Measurements from ENCODE around the gene CLEC4C.
"Not testable (repeated sequence)": the region's sequence is repeated elsewhere in the genome, so short reads cannot be mapped to it uniquely, and the experiment has no call there.

CLEC4C gene, protein sequence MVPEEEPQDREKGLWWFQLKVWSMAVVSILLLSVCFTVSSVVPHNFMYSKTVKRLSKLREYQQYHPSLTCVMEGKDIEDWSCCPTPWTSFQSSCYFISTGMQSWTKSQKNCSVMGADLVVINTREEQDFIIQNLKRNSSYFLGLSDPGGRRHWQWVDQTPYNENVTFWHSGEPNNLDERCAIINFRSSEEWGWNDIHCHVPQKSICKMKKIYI

DNA sequence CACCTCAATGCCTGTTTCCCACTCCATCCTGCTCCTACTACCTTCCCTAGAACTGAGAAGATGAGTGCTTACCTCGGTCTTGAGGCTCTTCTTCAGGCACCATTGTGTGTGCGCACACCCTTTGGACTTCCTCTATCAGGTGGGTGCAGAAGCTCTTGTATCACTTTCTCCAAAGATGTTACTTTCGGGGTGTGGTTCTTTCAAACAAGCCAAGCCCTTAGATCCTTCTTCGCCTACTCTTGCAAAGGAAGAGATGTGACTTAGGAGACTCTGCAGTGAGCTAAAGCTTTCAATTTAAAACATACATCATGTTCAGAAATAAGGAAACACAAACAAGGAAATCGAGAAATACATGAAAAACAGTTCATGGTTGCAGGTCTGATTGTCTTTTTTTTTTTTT is at the start of gene CLEC4C:
Gene CLEC4C, minus strand, starts transcription at position 130 of the 400 bp plus-strand sequence. Its CDS starts 27 bp downstream, at position 103.
- no peaks in the 10 kb centered on the region for H3K36me3 ChIP-seq (ENCODE audit: insufficient read depth)
- H3K27ac ChIP-seq: no peak within 1 kb of the TSS
- H3K4me2 ChIP-seq: no peak within 1 kb of the TSS
- TF ChIP-seq, protein P1, sequence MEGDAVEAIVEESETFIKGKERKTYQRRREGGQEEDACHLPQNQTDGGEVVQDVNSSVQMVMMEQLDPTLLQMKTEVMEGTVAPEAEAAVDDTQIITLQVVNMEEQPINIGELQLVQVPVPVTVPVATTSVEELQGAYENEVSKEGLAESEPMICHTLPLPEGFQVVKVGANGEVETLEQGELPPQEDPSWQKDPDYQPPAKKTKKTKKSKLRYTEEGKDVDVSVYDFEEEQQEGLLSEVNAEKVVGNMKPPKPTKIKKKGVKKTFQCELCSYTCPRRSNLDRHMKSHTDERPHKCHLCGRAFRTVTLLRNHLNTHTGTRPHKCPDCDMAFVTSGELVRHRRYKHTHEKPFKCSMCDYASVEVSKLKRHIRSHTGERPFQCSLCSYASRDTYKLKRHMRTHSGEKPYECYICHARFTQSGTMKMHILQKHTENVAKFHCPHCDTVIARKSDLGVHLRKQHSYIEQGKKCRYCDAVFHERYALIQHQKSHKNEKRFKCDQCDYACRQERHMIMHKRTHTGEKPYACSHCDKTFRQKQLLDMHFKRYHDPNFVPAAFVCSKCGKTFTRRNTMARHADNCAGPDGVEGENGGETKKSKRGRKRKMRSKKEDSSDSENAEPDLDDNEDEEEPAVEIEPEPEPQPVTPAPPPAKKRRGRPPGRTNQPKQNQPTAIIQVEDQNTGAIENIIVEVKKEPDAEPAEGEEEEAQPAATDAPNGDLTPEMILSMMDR (conservative IDR thresholded peaks at IDR 0.05; ENCODE audit: low read depth, low read length): no peak
- H3K27me3 ChIP-seq (ENCODE audit: insufficient read depth, low read depth): no peaks in the 10 kb centered on the region
- H4K20me1 ChIP-seq (ENCODE audit: insufficient read depth): no peaks in the 10 kb centered on the region
- no peak within 1 kb of the TSS for H3K9ac ChIP-seq
- no peak within 1 kb of the TSS for H2AFZ ChIP-seq (ENCODE audit: low read depth)
- H3K4me1 ChIP-seq (ENCODE audit: low read depth, poor library complexity, severe bottlenecking): no peaks in the 10 kb centered on the region
- H3K4me3 ChIP-seq (IDR thresholded peaks at IDR 0.05; ENCODE audit: insufficient read depth, low read depth, low read length): no peak within 1 kb of the TSS
- no peaks in the 10 kb centered on the region for H3K79me2 ChIP-seq (ENCODE audit: insufficient read depth, low read depth)

DNA sequence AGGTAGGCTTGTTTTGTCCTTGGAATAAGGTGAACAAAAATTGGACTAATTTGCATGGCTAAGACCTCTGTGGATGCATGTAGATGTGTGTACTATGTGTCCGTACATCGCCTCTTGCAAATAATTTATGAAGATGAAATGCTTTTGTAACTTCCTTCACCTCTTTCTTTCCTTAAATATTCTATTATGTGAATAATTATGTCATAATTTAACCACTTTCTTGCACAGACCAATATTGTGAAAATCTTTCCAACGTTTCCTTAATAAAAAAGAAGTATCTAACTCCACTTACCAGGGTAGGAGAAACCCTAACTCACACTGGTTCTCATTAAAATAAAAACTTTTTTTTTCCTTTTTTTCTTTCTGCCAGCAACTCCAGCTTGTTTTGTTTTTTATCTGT is 46.0 kb upstream of the CLEC4C start:
- Histone ChIP-seq H2AFZ (ENCODE audit: low read depth) (no peak overlapping the region), H3K27ac (no peak overlapping the region), H3K4me1 (ENCODE audit: low read depth, poor library complexity, severe bottlenecking) (no peaks in the 10 kb centered on the region), H3K9ac (no peak overlapping the region), H3K4me3 (IDR thresholded peaks at IDR 0.05; ENCODE audit: insufficient read depth, low read depth, low read length) (no peak overlapping the region), H3K79me2 (ENCODE audit: insufficient read depth, low read depth) (no peaks in the 10 kb centered on the region), H3K4me2 (no peak overlapping the region), H3K27me3 (ENCODE audit: insufficient read depth, low read depth) (no peaks in the 10 kb centered on the region), H3K36me3 (ENCODE audit: insufficient read depth) (no peaks in the 10 kb centered on the region), H4K20me1 (ENCODE audit: insufficient read depth) (no peaks in the 10 kb centered on the region)
- TF ChIP-seq, protein P1 (conservative IDR thresholded peaks at IDR 0.05; ENCODE audit: low read depth, low read length): no peak

DNA sequence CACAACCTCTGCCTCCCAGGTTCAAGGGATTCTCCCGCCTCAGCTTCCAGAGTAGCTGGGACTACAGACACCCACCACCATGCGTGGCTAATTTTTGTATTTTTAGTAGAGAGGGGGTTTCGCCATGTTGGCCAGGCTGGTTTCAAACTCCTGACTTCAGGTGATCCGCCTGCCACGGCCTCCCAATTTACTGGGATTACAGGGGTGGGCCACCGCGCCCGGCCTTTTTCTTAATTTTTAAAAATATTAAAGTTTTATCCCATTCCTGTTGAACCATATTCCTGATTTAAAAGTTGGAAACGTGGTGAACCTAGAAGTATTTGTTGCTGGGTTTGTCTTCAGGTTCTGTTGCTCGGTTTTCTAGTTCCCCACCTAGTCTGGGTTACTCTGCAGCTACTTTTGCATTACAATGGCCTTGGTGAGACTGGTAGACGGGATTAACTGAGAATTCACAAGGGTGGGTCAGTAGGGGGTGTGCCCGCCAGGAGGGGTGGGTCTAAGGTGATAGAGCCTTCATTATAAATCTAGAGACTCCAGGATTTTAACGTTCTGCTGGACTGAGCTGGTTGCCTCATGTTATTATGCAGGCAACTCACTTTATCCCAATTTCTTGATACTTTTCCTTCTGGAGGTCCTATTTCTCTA is 41.8 kb upstream of the CLEC4C start, which contains the start of gene NANOG:
Gene NANOG, plus strand, starts transcription at position 519 of the 645 bp plus-strand sequence. CDS start 213 bp downstream, outside the sequence.
- not testable (repeated sequence) for H3K9ac ChIP-seq; H4K20me1 ChIP-seq (ENCODE audit: insufficient read depth); H3K4me3 ChIP-seq (IDR thresholded peaks at IDR 0.05; ENCODE audit: insufficient read depth, low read depth, low read length); H2AFZ ChIP-seq (ENCODE audit: low read depth); H3K27me3 ChIP-seq (ENCODE audit: insufficient read depth, low read depth); H3K4me2 ChIP-seq; H3K27ac ChIP-seq; H3K79me2 ChIP-seq (ENCODE audit: insufficient read depth, low read depth); H3K4me1 ChIP-seq (ENCODE audit: low read depth, poor library complexity, severe bottlenecking); H3K36me3 ChIP-seq (ENCODE audit: insufficient read depth)

DNA sequence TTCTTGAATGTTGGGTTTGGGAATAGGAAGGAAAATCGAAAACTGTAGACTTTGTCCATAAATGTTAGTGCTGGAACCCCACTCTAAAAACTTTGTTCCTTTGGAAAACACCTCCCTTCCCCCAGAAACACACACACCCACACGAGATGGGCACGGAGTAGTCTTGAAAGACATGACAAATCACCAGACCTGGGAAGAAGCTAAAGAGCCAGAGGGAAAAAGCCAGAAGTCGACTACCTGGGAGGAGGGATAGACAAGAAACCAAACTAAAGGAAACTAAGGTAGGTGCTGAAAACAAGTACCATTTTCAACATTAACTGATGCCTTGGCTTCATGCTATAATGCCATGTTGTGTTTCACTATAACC is 41.1 kb upstream of the CLEC4C start:
- H3K79me2 ChIP-seq (ENCODE audit: insufficient read depth, low read depth): no peaks in the 10 kb centered on the region
- H3K4me3 ChIP-seq (IDR thresholded peaks at IDR 0.05; ENCODE audit: insufficient read depth, low read depth, low read length): no peak overlapping the region
- no peak overlapping the region for H3K9ac ChIP-seq
- TF ChIP-seq, protein P1 (conservative IDR thresholded peaks at IDR 0.05; ENCODE audit: low read depth, low read length): no peak
- no peaks in the 10 kb centered on the region for H3K4me1 ChIP-seq (ENCODE audit: low read depth, poor library complexity, severe bottlenecking)
- no peaks in the 10 kb centered on the region for H3K27me3 ChIP-seq (ENCODE audit: insufficient read depth, low read depth)
- no peaks in the 10 kb centered on the region for H3K36me3 ChIP-seq (ENCODE audit: insufficient read depth)
- no peak overlapping the region for H3K27ac ChIP-seq
- H2AFZ ChIP-seq (ENCODE audit: low read depth): no peak overlapping the region
- H4K20me1 ChIP-seq (ENCODE audit: insufficient read depth): no peaks in the 10 kb centered on the region
- no peak overlapping the region for H3K4me2 ChIP-seq

All from KMS-11 (cell line).